ENCODE data around the gene KIF17. TPM values are rescaled to one million over a fixed set of nuclear protein-coding genes. Genes with fewer than 3 reads are reported as not detected.

KIF17 gene
- total RNA-seq, 1 donor from 2014 or later = 2.4 TPM

DNA sequence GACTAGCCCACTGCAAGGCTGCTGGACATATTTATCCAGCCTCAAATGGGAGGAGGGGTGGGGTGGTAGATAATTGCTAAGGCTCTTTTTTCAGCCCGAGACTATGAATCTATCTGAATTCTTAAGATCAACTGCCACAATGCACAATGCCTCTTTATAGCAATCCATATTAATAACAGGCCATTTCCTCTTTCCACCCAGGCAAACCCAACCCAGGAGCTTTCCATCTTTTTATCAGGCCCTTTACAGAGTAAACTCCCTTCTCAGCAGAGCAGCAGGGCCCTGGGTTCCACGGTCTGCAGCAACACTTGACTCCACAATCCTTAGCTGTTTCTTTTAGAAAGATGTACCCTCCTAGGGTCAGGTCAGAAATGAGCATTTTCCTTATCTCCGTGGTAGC is 57.4 kb downstream of the KIF17 start:
- DNase-seq = no peak

DNA sequence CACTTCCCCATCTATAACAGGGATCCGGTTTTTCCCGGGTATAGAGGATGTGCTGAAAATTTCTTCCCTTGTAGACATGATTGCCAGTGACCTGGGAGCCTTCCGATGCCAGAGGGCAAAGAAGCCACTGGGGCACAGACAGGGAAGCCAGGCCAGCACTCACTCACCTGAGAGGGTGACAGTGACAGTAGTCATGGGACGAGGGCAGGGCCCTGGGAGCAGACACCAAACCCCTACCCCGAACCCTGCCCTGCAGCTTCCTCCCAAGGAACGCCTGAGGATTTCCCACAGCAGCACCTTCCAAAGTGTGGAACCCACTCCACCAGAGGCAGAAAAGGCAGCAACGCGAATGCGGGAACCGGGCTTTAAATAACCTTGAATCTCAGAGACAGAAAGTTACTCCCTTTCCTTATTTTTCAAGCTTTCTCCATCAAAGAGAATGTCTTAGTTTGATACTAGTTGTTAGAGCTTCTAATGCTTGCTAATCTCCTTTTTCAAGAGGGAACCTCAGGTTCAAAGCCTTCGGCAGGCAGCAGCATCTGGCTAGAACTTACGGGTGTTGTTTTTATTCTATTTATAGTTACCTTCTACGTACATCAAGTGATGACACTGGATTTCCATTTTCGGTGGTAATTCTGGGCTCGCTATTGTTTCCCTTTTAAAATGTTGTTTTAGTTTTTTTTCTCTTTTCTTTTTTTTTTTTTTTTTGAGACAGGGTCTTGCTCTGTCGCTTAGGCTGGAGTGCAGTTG is 59.5 kb downstream of the KIF17 start:
- no peak for DNase-seq

DNA sequence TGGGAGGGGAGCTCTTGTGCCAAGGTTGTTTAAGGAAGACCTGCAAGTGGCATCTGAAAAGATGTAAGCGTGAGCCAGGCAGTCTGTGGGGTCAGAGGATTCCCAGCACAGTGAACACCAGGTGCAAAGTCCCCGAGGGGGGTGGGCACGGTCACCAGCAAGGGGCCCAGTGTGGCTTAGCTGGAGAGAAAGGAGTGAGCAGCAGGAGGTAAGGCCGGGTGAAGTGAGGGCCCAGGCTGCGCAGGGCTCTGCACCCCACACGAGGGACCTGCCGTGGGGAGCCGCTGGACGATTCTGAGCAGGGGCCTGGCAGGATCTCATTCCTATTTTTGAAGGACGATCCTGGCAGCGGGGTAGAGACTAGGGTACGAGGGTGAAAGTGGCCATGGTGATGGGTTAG is 60.8 kb downstream of the KIF17 start:
- DNase-seq = no peak

DNA sequence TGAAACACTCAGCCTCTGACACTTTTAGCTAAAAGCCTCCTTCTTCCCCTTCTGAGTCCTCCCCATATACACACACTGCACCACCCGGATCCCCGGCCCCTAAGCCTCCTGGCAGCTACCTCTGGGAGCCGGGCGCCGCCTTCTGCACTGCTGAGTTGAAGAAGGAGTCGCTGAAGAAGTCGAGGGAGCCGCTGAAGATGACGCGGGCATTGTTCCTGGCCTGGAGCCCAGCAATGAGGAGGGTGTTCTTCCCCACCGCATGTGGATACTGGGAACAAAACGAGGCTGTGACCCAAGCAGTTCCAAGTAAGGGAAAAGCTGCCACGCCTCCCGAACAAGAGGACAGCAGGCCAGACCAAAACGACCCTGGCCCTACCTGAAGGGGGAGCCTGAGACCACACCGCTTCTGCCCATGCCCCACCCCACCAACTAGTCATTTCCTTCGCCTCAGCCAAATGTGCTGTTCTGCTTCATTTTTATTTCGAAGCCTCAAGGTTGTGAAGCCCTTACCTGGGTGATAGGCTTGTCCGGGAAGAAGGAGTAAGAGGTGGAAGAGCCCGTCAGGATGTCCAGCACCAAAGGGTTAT is 63.6 kb downstream of the KIF17 start:
- DNase-seq = no peak

DNA sequence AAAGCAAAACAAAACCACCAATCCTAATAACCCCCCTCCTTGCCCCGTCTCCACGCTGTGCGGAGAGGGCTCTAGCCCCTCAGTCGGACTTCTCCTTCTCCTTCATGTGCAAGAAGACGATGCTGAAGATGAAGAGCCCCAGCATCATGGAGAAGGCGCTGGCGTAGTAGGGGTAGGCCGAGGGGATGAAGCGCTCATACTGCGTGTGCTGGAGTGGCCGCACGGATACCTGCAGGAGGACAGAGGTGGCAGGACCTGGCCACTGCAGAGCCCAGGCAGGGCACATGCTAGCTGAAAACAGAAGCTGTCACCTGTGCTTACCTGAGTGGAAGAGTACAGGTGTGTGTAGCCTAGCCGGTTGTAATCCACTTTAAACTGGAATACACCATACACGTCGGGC is 65.5 kb downstream of the KIF17 start:
- DNase-seq = no peak

DNA sequence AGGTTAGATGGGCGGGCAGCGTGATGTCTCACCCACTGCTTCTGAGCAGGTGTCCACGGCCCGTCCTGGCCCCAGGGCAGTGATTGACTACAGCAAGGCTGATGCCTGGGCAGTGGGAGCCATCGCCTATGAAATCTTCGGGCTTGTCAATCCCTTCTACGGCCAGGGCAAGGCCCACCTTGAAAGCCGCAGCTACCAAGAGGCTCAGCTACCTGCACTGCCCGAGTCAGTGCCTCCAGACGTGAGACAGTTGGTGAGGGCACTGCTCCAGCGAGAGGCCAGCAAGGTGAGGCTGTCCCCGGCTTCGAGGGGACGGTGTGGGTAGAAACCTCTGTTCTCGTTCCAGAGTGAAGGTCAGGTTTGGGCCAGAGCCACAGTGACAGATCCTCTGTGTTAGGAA is 68.9 kb downstream of the KIF17 start:
- DNase-seq = no peak

DNA sequence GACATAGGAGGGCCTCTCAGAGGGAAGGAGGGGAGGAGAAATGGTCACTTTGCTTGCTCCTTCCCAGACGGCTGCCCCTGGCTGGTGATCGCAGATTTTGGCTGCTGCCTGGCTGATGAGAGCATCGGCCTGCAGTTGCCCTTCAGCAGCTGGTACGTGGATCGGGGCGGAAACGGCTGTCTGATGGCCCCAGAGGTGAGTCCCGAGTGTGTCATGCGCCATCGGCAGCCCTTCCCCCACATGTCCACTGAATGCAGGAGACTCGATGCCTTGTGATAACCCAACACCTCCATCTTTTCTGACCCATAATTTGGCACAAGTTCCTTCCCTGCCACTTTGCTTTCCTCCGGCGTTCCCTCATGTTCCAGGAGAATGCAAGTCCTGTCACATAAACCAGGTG is 69.4 kb downstream of the KIF17 start:
- no peak for DNase-seq

DNA sequence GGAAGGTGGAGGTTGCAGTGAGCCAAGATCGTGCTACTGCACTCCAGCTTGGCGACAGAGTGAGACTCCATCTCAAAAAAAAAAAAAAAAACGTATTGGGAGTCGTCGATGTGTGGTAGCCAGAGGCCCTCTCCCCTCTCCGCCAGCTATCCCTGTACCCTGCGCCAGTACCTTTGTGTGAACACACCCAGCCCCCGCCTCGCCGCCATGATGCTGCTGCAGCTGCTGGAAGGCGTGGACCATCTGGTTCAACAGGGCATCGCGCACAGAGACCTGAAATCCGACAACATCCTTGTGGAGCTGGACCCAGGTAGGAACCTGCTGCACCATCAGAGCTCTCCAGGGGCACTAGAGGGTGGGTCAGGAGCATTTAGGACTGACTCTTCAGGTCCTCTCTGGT is 72.4 kb downstream of the KIF17 start:
- no peak for DNase-seq

DNA sequence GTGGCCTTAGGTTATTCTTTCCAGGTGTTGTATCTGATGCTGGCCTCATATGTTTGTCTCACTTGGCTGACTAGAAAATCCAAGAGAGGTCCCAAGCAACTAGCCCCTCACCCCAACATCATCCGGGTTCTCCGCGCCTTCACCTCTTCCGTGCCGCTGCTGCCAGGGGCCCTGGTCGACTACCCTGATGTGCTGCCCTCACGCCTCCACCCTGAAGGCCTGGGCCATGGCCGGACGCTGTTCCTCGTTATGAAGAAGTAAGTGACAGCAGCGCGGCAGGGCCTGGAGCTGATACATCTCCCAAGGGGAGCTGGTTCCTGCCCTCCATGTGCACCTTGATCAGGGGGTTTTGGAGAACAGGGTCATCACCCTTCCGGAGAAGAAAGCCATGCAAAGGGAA is 73.4 kb downstream of the KIF17 start:
- no peak for DNase-seq

DNA sequence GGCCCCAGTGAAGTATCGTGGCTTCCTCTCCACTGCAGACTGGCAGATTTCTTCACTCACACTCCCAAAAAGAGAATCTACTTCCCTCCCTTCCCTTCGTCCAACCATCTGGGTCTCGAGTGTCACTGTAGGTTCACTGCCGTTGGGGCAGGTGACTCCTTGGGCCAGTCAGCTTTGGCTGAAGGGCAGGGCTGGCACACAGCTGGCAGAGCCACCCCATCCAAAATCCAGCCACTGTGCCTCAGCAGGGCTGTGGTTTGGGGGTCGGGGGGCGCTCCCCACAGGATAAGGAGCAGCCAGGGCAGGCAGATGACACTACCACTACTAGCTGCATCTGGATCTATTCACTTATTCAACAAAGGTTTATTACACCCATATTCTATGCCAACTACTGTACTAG is 74.7 kb downstream of the KIF17 start:
- DNase-seq = no peak

DNA sequence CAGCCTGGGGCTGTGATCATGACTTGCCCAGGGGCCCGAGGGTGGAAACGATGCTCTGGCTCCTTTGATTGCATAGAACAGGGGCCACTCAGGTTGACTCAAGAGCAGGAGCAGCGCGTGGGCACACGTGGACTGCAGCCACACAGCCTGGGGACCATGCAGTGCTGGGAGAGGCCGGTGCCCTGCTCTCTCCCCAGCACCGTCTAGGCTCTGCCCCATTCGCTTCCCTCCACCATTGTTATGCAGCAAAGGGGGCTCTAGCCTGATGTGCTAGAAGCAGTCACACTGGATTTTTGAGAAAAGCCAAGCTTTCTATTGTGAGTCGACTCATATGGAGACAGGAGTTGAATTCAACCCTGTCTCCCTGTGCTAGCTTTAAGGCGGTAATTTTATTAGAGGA is 75.8 kb downstream of the KIF17 start:
- no peak for DNase-seq

DNA sequence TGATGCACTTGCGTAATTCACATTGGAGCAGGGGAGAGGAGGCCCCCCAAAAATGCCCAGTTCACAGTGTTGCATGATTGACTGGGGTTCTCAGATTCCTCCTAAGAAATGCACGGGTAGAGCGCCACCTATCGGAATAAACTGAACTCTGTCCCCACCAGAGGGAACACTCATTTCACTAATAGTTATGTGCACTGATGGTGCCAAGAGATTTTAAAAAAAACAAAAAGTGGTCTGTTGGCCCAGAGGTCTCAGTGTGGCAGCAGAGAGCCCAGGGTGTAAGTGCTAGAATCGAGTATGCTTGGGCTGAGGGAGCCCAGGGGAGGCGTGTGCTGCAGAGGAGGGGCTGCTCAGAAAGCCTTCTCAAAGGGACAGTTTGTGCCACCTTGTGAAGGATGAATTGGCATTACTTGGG is 77.6 kb downstream of the KIF17 start:
- DNase-seq = peak; percentile 76

DNA sequence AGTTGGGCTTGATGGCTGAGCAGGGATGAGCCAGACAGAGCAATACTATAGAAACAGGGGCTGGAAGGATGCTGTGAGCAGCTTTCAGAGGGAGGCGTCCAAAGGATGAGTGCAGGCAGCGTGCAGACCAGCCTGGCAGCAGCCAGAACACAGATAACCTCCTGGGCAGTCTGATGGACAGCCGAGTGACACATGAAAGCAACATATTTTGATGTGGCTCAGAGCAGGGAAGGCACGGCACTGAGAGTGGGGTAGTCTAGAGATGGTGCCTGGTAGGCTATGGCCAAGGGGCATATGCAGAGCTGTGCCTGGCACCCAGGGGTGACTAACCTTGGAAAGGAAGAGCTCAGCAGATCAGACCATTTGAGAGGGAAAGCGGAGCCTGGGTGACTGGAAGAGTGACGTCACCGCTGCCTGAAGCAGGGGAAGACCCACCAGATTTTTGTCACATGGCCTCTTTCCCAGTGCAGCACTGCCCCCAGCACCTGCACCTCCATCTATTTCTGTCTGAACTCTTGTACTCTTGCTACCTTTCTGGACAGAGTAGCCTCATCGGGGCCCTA is 80.9 kb downstream of the KIF17 start:
- no peak for DNase-seq

DNA sequence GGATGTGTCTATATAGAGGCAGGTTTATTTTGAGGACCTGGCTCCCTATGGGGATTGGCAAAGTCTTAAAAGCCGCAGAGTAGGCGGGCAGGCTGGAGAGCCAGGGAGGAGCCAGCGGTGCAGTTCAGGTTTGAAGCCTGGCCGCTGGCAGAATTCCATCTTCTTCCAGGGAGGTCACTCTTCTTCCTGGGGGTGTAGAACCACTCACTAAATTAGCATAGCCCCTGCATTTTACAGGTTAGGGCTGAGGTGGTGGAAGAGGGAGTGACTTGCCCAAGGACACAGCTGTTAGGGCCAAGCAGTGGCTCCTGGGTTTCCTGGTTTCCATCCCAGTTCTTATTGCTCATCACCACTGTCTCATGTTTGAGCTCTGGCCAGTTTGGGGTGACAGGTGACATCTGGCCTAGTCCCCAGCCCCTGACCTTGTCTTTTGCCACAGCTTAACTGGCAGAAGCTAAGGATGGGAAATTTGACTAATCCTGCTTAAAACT is 83.2 kb downstream of the KIF17 start:
- DNase-seq = peak; percentile 45

DNA sequence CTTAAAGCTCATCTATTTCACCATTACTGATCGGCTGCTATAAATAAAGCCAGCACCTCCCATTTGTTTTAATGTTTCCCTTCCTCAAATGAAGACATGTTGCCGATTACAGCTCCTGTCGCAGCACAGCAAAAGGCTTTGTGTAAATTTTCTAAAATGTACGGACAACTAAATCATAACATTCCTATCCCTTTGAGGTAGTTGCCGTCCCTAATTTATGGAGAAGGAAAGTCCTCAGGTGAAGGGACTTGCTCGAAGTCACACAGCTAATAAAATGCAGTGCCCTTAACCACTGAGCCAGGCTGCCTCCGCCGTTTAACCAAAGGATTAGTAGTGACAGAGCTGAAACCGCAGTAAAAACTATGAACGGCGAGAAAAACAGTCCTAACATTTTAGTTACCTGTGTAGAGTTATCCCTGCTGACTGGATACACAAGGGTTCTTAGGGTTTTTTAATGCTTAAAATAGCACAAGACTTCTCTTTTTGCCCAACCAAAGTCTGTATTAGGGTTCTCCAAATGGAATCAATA is 83.7 kb downstream of the KIF17 start:
- no peak for DNase-seq

DNA sequence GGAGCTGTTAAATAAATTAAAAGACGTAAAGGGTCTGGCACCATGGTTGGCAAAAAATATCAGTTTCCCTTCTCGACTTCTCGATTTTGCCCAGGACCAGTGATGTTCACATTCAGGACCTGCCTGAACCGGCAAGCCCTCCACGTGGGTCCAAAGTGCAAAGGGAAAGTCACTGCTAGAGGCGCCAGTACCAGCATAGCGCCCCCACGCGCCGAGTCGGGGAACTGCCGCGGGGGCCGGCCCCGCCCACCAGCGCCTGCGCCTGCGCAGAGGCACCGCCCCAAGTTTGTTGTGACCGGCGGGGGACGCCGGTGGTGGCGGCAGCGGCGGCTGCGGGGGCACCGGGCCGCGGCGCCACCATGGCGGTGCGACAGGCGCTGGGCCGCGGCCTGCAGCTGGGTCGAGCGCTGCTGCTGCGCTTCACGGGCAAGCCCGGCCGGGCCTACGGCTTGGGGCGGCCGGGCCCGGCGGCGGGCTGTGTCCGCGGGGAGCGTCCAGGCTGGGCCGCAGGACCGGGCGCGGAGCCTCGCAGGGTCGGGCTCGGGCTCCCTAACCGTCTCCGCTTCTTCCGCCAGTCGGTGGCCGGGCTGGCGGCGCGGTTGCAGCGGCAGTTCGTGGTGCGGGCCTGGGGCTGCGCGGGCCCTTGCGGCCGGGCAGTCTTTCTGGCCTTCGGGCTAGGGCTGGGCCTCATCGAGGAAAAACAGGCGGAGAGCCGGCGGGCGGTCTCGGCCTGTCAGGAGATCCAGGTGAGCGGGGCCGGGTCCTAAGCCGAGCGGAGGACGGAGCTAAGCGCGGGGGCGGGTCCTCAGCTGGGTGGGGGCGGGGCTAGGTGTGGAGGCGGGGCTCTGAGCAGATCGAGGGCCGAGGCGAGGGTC is 84.4 kb downstream of the KIF17 start, which contains the start of gene PINK1:
Gene PINK1 (plus strand): TSS at position 269 of the 875 bp plus-strand sequence. CDS start 91 bp downstream, at position 360.
- peak; percentile 86 for DNase-seq

DNA sequence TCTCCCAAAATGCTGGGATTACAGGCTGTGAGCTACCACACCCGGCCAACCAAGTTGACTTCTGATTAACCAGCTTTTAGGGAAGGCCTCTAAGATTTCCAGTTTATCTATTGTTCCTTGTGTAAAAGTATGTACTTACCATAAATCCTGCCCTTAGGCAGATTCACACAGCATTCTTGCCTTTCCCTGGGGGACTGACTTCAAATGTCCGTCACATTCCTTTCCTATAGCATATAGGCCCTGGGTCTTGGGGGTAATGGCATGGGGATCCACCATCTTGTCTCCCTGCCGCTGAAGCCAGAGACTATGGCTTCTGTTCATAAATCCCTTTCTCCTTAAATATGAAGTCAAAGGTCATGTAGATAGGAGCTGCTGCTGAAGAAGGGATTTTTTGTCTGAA is 85.4 kb downstream of the KIF17 start:
- DNase-seq = no peak

DNA sequence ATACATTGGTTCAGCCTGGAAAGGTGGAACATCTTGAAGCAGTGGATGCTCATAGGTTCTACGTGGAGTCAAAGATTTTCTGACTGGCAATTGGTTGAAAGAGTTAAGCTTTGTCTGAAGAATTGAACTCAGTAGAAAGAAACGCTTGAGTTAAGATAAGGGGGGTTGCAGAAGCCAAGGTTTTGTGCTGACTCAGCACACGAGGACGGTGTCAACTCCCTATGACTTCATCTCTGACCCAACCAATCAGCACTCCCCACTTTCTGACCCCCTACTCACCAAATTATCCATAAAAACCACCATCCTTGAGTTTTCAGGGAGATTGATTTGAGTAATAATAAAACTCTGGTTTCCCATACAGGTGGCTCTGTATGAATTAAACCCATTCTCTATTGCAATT is 87.1 kb downstream of the KIF17 start:
- no peak for DNase-seq

DNA sequence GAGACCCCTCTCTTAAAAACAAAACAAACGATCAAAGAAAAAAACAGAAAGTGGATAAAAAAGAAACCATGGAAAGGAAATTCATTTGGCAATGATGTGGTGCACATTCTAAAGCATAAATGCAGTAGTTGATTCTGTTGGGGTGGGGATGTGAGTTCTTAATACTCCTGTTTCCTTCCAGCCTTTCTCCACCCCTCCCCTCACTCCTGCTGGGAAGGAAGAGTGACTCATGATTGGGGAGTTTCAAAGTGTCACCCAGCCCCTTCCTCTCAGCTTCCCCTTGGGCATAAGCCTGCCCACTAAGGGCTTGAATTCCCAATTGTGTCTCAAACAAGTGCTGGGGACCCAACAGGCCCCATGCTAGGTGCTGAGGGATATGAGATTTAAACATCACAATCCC is 91.3 kb downstream of the KIF17 start:
- DNase-seq = no peak

DNA sequence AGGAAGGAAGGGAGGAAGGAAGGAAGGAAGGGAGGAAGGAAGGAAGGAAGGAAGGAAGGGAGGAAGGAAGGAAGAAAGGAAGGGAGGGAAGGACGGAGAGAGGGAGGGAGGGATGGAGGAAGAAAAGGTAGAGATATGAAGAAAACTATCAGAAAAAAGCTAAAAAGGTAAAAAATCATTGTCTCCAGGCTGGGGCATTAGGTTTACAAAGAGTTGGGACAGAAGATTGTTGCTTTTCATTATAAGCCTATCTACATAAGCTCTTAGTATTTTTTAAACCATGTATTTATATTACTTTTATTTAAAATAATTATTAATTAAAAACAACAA is 91.7 kb downstream of the KIF17 start:
- no peak for DNase-seq

DNA sequence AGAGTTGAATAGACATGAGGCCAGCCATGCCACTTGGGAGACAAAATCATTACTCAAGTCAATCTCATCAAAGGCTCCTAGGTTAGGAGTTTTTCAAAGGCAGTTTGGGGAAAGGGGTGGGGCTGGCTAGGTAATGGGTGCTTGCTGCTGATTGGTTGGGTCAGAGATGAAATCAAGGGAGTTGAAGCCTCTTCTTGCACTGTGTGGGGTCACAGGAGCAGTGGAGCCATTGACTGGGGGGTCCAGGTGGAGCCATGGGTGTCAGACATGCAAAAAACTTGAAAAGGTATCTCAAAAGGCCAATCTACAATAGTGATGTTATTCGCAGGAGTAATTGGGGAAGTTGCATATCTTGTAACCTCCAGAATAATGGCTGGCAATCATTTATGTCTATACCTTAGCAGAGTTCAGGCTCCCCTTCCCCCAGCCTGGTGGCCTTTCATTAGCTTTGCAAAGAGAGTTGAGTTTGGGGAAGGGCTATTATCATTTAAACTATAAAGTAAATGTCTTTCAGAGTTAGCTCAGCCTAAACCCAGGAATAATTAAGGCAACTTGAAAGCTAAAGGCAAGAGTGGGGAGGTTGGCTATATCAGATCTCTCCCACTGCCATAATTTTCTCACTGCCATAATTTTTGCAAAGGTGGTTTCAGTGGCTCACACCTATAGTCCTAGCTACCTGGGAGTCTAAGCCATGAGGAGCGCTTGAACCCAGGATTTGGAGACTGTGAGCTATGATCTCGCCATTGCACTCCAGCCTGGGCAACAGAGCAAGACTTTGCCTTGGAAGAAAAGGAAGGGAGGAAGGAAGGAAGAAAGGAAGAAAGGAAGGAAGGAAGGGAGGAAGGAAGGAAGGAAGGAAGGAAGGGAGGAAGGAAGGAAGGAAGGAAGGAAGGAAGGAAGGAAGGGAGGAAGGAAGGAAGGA is 92.4 kb downstream of the KIF17 start:
- no peak for DNase-seq

Measured in tongue (tissue), 2 donors.